ENCODE measurements around the gene ZNF814.
"Not testable (repeated sequence)": the region's sequence is repeated elsewhere in the genome, so short reads cannot be mapped to it uniquely, and the experiment has no call there.

Gene ZNF814

GRCh38 chr19:57888560-57889231, at the start of gene ZNF814:
Gene ZNF814, minus strand, starts transcription at chr19:57889037. Its CDS starts 235 bp downstream, at chr19:57888802.
- DNase-seq: peak in 1 of 2 donors; percentile 6

GRCh38 chr19:57935731-57936130, 46.9 kb upstream of the ZNF814 start:
- DNase-seq: no peak

GRCh38 chr19:57934820-57935665, 46.2 kb upstream of the ZNF814 start, which contains the start of gene ZNF418:
Gene ZNF418, minus strand, starts transcription at chr19:57935402. Its CDS starts 1,580 bp downstream, at chr19:57933822.
- DNase-seq: no peak

- no peak for DNase-seq
Observed at GRCh38 chr19:57927587-57927986, 38.8 kb upstream of the ZNF814 start.

- peak; percentile 45 to 89 for DNase-seq
Observed at GRCh38 chr19:57916168-57916995, 27.5 kb upstream of the ZNF814 start, which contains the start of gene ZNF417. Gene ZNF417, minus strand, starts transcription at chr19:57916592. Its CDS starts 181 bp downstream, at chr19:57916411.

GRCh38 chr19:57914531-57914930, 25.7 kb upstream of the ZNF814 start:
- DNase-seq: no peak

- DNase-seq: no peak
Observed at GRCh38 chr19:57907394-57907793, 18.6 kb upstream of the ZNF814 start.

GRCh38 chr19:57905258-57905657, 16.4 kb upstream of the ZNF814 start:
- DNase-seq: no peak

- DNase-seq: no peak
Observed at GRCh38 chr19:57903618-57904184, 14.9 kb upstream of the ZNF814 start.

- no peak for DNase-seq
Observed at GRCh38 chr19:57900311-57900710, 11.5 kb upstream of the ZNF814 start.

GRCh38 chr19:57890706-57891105, 1.9 kb upstream of the ZNF814 start:
- not testable (repeated sequence) for DNase-seq

GRCh38 chr19:57888107-57888559, 704 bp downstream of the ZNF814 start:
- DNase-seq: no peak

GRCh38 chr19:57887195-57887941, 1.5 kb downstream of the ZNF814 start:
- no peak for DNase-seq

- no peak for DNase-seq
Observed at GRCh38 chr19:57886046-57886445, 2.8 kb downstream of the ZNF814 start.

GRCh38 chr19:57873883-57874799, 14.7 kb downstream of the ZNF814 start:
- not testable (repeated sequence) for DNase-seq

- no peak for DNase-seq
Observed at GRCh38 chr19:57872450-57872849, 16.4 kb downstream of the ZNF814 start.

- DNase-seq: no peak
Observed at GRCh38 chr19:57870225-57870624, 18.6 kb downstream of the ZNF814 start.

- DNase-seq: not testable (repeated sequence)
Observed at GRCh38 chr19:57869655-57870054, 19.2 kb downstream of the ZNF814 start.

- no peak for DNase-seq
Observed at GRCh38 chr19:57867868-57868492, 20.9 kb downstream of the ZNF814 start.

GRCh38 chr19:57862351-57862750, 26.5 kb downstream of the ZNF814 start:
- not testable (repeated sequence) for DNase-seq
